Neural cell (in vitro differentiated cells): ENCODE measurements around the gene C16orf74. TPM values are rescaled to one million over a fixed set of nuclear protein-coding genes. Genes with fewer than 3 reads are reported as not detected.

Experiments
- H2AFZ ChIP-seq: fragments of 200-600, 300-800 bp; sonication (generic), shearing (Covaris generic); 2 replicates; pipeline ENCODE4 v1.6.0; 2014; ENCODE audit warnings: low read depth, mild to moderate bottlenecking, antibody characterized with exemption, low read length, moderate library complexity
- H3F3A ChIP-seq: fragments of 200-600 bp; shearing (Covaris generic); 2 replicates; pipeline ENCODE4 v1.6.1; 2016; ENCODE audit warnings: mild to moderate bottlenecking, moderate library complexity, mixed read lengths, antibody characterized with exemption, low read length; ENCODE audit not compliant: insufficient read depth, poor library complexity, severe bottlenecking
- H3K27ac ChIP-seq: fragments of 200-600, 300-800 bp; sonication (generic), shearing (Covaris generic); 2 replicates; pipeline ENCODE4 v1.5.1; 2014; ENCODE audit warnings: mild to moderate bottlenecking, low read length, moderate library complexity
- H3K27me3 ChIP-seq: fragments of 300-800, 200-600 bp; sonication (generic), shearing (Covaris generic); 2 replicates; pipeline ENCODE4 v1.6.0; 2014; ENCODE audit warnings: mild to moderate bottlenecking, low read depth, low read length, moderate library complexity; ENCODE audit not compliant: insufficient read depth
- H3K36me3 ChIP-seq: fragments of 300-800, 200-600 bp; sonication (generic), shearing (Covaris generic); 2 replicates; pipeline ENCODE4 v1.5.1; 2014; ENCODE audit warnings: mild to moderate bottlenecking, antibody characterized with exemption, low read length, moderate library complexity; ENCODE audit not compliant: insufficient read depth
- H3K4me2 ChIP-seq: fragments of 300-800, 200-600 bp; sonication (generic), shearing (Covaris generic); 2 replicates; pipeline ENCODE4 v1.6.0; 2014; ENCODE audit warnings: mild to moderate bottlenecking, low read length
- H3K4me3 ChIP-seq: fragments of 300-800, 200-600 bp; sonication (generic), shearing (Covaris generic); 2 replicates; pipeline ENCODE4 v1.5.1; 2014; ENCODE audit warnings: mild to moderate bottlenecking, low read length, moderate library complexity
- H3K79me2 ChIP-seq: fragments of 200-600 bp; shearing (Covaris generic); replicated peaks from 2 replicates; pipeline ENCODE4 v1.6.0; 2014; ENCODE audit warnings: mild to moderate bottlenecking, low read length, moderate library complexity; ENCODE audit not compliant: insufficient read depth
- H3K9ac ChIP-seq: fragments of 300-800, 200-600 bp; sonication (generic), shearing (Covaris generic); 2 replicates; pipeline ENCODE4 v1.6.1; 2016; ENCODE audit warnings: mild to moderate bottlenecking, low read length, mixed read lengths
- H3K9me2 ChIP-seq: fragments of 200-600 bp; shearing (Covaris generic); 2 replicates; pipeline ENCODE4 v1.6.1; 2016; ENCODE audit warnings: mild to moderate bottlenecking, low read length, mixed read lengths; ENCODE audit not compliant: insufficient read depth
- H3K9me3 ChIP-seq: fragments of 200-600, 300-800 bp; sonication (generic), shearing (Covaris generic); 2 replicates; pipeline ENCODE4 v1.6.1; 2016; ENCODE audit warnings: mild to moderate bottlenecking, mixed run types, low read length, moderate library complexity, mixed read lengths
- H4K20me1 ChIP-seq: fragments of 200-600 bp; shearing (Covaris generic); 2 replicates; pipeline ENCODE4 v1.6.1; 2016; ENCODE audit warnings: mild to moderate bottlenecking, mixed run types; ENCODE audit not compliant: insufficient read depth
- EP300 ChIP-seq: fragments of 450-650 bp; conservative IDR thresholded peaks from 2 replicates; pipeline ENCODE4 v1.6.1; 2014; ENCODE audit warnings: antibody characterized with exemption, mild to moderate bottlenecking, moderate library complexity; ENCODE audit not compliant: poor library complexity, severe bottlenecking
- EZH2 ChIP-seq: fragments of 200-600, 300-800 bp; shearing (Covaris generic), sonication (generic); IDR thresholded peaks from 2 replicates; pipeline ENCODE4 v1.6.1; 2014; ENCODE audit warnings: antibody characterized with exemption, low read length, borderline replicate concordance, mild to moderate bottlenecking; ENCODE audit not compliant: insufficient read depth, poor library complexity, severe bottlenecking
- MXI1 ChIP-seq: fragments of 450-650 bp; conservative IDR thresholded peaks from 2 replicates; pipeline ENCODE4 v1.6.1; 2014; ENCODE audit warnings: antibody characterized with exemption, mild to moderate bottlenecking; ENCODE audit not compliant: poor library complexity, severe bottlenecking
- POLR2AphosphoS5 ChIP-seq: IDR thresholded peaks from 2 replicates; pipeline ENCODE4 v1.6.1; 2012
- RAD21 ChIP-seq: fragments of 450-650 bp; conservative IDR thresholded peaks from 2 replicates; pipeline ENCODE4 v1.6.1; 2014; ENCODE audit warnings: antibody characterized with exemption, mild to moderate bottlenecking, moderate library complexity
- SMC3 ChIP-seq: fragments of 450-650 bp; conservative IDR thresholded peaks from 2 replicates; pipeline ENCODE4 v1.6.1; 2014; ENCODE audit warnings: antibody characterized with exemption, mild to moderate bottlenecking, moderate library complexity; ENCODE audit not compliant: poor library complexity
- TAF1 ChIP-seq: IDR thresholded peaks from 2 replicates; pipeline ENCODE4 v1.6.1; 2012; ENCODE audit warnings: low read depth
- polyA plus RNA-seq: library from polyadenylated mRNA; depleted of rRNA; stranded (reverse); fragments of >200 nt; gene quantifications from 2 replicates; pipeline ENCODE4 v1.2.3, GENCODE V29; 2014
- TF ChIP-seq, protein P1 (sequence below): fragments of 450-650 bp; IDR thresholded peaks from 2 replicates; pipeline ENCODE4 v1.5.1; 2014; ENCODE audit warnings: antibody characterized with exemption, mild to moderate bottlenecking, moderate library complexity; ENCODE audit not compliant: poor library complexity, severe bottlenecking
- TF ChIP-seq, protein P2 (sequence below): IDR thresholded peaks from 2 replicates; pipeline ENCODE4 v1.6.1; 2012; ENCODE audit warnings: borderline replicate concordance

C16orf74 gene
- polyA plus RNA-seq, 1 donor from 2014 or later, result not detected

DNA sequence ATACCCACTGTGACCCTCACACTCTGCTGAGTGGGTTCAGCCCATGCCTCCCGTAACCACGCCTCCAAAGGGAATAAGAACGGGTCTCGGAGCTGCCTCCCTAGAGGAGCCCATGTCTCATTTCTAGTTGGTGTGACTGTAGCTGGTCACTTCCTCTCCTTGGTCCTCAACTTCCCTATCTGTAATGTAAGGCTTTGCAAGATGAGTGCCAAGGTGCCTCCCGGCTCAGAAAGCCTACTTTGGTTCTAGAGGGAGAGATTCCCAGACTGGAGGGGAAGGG, 20.8 kb downstream of the C16orf74 start:
- H3K9me2 ChIP-seq, result no peaks in the 10 kb centered on the region
- H3K4me3 ChIP-seq, result no peak overlapping the region
- TF ChIP-seq TAF1 (no peak), RAD21 (no peak), POLR2AphosphoS5 (no peak), EP300 (no peak), EZH2 (no peak), SMC3 (no peak)
- TF ChIP-seq, protein P1, sequence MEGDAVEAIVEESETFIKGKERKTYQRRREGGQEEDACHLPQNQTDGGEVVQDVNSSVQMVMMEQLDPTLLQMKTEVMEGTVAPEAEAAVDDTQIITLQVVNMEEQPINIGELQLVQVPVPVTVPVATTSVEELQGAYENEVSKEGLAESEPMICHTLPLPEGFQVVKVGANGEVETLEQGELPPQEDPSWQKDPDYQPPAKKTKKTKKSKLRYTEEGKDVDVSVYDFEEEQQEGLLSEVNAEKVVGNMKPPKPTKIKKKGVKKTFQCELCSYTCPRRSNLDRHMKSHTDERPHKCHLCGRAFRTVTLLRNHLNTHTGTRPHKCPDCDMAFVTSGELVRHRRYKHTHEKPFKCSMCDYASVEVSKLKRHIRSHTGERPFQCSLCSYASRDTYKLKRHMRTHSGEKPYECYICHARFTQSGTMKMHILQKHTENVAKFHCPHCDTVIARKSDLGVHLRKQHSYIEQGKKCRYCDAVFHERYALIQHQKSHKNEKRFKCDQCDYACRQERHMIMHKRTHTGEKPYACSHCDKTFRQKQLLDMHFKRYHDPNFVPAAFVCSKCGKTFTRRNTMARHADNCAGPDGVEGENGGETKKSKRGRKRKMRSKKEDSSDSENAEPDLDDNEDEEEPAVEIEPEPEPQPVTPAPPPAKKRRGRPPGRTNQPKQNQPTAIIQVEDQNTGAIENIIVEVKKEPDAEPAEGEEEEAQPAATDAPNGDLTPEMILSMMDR, result no peak
- H3K36me3 ChIP-seq, result no peaks in the 10 kb centered on the region
- H3K79me2 ChIP-seq, result no peaks in the 10 kb centered on the region
- no peaks in the 10 kb centered on the region for H4K20me1 ChIP-seq
- no peak overlapping the region for H3K4me2 ChIP-seq
- no peak overlapping the region for H3K9ac ChIP-seq
- H2AFZ ChIP-seq, result no peak overlapping the region
- H3K9me3 ChIP-seq, result no peaks in the 10 kb centered on the region
- H3K27ac ChIP-seq, result no peak overlapping the region
- H3F3A ChIP-seq, result no peaks in the 10 kb centered on the region
- H3K27me3 ChIP-seq, result no peaks in the 10 kb centered on the region

DNA sequence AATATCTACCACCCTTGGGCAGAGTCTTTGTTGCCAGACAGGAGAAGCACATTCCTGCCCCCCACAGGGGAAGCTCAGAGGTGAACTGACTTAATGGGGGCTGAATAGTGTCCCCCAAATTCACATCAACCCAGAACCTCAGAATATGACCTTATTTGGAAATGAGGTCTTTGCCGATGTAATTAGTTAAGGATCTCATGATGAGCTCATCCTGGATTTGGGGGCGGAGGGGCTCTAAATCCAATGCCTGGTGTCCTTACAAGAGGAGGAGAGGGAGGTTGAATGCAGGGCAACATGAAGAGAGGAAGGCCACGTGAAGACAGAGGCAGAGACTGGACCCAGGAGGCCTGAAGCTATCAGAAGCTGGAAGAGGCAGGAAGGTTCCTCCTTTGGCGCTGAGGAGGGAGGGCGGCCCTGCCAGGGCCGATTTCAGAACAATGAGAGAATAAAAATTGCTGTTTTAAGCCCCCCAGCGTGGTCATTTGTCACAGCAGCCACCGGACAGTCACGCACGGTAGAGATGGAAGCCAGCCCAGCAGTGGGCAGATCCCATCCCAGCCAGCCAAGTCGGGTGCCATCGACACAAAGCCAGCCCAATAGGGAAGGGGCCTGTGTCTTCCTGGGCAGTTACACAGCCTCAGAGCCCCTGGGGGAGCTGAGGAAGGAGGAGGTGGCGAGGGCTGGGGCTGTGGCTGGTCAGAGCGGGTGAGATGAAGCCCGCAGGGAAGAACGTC, 21.3 kb downstream of the C16orf74 start:
- Histone ChIP-seq H3K27me3 (no peaks in the 10 kb centered on the region), H2AFZ (no peak overlapping the region), H3K79me2 (no peaks in the 10 kb centered on the region), H3K4me2 (no peak overlapping the region), H3F3A (no peaks in the 10 kb centered on the region), H3K9me3 (no peaks in the 10 kb centered on the region), H3K4me3 (no peak overlapping the region), H3K9me2 (no peaks in the 10 kb centered on the region), H3K27ac (no peak overlapping the region), H4K20me1 (no peaks in the 10 kb centered on the region), H3K9ac (no peak overlapping the region), H3K36me3 (no peaks in the 10 kb centered on the region)
- no peak for TF ChIP-seq EP300

DNA sequence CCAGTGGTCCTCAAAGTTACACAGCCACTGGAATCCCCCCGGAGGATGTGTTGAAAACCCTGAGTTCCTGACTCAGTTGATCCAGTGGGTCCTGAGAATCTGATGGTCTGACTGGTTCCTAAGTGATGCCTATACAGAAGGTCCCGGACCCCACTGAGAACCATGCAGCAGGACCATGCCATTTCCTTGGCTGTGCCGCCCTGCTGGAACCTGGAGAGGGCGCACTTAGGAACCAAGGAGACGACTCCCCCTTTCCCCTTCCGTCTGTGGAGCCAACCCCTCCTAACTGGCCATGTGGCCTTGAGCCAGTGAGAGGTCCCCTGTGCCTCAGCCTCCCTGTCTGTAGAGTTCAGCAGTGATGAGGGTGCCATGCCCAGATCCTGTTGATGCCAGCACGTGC, 22.0 kb downstream of the C16orf74 start:
- no peak overlapping the region for H3K4me3 ChIP-seq
- no peaks in the 10 kb centered on the region for H3K36me3 ChIP-seq
- no peak overlapping the region for H3K27ac ChIP-seq
- H3K9me3 ChIP-seq, result no peaks in the 10 kb centered on the region
- no peak overlapping the region for H3K4me2 ChIP-seq
- TF ChIP-seq POLR2AphosphoS5, result no peak
- TF ChIP-seq TAF1, result no peak
- TF ChIP-seq, protein P1, result no peak
- no peak for TF ChIP-seq EP300
- TF ChIP-seq, protein P2, sequence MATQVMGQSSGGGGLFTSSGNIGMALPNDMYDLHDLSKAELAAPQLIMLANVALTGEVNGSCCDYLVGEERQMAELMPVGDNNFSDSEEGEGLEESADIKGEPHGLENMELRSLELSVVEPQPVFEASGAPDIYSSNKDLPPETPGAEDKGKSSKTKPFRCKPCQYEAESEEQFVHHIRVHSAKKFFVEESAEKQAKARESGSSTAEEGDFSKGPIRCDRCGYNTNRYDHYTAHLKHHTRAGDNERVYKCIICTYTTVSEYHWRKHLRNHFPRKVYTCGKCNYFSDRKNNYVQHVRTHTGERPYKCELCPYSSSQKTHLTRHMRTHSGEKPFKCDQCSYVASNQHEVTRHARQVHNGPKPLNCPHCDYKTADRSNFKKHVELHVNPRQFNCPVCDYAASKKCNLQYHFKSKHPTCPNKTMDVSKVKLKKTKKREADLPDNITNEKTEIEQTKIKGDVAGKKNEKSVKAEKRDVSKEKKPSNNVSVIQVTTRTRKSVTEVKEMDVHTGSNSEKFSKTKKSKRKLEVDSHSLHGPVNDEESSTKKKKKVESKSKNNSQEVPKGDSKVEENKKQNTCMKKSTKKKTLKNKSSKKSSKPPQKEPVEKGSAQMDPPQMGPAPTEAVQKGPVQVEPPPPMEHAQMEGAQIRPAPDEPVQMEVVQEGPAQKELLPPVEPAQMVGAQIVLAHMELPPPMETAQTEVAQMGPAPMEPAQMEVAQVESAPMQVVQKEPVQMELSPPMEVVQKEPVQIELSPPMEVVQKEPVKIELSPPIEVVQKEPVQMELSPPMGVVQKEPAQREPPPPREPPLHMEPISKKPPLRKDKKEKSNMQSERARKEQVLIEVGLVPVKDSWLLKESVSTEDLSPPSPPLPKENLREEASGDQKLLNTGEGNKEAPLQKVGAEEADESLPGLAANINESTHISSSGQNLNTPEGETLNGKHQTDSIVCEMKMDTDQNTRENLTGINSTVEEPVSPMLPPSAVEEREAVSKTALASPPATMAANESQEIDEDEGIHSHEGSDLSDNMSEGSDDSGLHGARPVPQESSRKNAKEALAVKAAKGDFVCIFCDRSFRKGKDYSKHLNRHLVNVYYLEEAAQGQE, result no peak
- TF ChIP-seq SMC3, result no peak
- TF ChIP-seq EZH2, result no peak
- no peak for TF ChIP-seq RAD21
- TF ChIP-seq MXI1, result no peak
- no peaks in the 10 kb centered on the region for H3K9me2 ChIP-seq
- H4K20me1 ChIP-seq, result no peaks in the 10 kb centered on the region
- no peak overlapping the region for H2AFZ ChIP-seq
- H3F3A ChIP-seq, result no peaks in the 10 kb centered on the region
- no peak overlapping the region for H3K9ac ChIP-seq
- H3K27me3 ChIP-seq, result no peaks in the 10 kb centered on the region
- H3K79me2 ChIP-seq, result no peaks in the 10 kb centered on the region
